ENCODE results near the gene NLRC5. TPM values are rescaled to one million over a fixed set of nuclear protein-coding genes. Genes with fewer than 3 reads are reported as not detected.
A peak's percentile ranks its signal among the peaks of the same experiment; 100 is the strongest.

NLRC5 gene
- total RNA-seq, 1 experiment from 2014 or later, result 2.4 TPM

DNA sequence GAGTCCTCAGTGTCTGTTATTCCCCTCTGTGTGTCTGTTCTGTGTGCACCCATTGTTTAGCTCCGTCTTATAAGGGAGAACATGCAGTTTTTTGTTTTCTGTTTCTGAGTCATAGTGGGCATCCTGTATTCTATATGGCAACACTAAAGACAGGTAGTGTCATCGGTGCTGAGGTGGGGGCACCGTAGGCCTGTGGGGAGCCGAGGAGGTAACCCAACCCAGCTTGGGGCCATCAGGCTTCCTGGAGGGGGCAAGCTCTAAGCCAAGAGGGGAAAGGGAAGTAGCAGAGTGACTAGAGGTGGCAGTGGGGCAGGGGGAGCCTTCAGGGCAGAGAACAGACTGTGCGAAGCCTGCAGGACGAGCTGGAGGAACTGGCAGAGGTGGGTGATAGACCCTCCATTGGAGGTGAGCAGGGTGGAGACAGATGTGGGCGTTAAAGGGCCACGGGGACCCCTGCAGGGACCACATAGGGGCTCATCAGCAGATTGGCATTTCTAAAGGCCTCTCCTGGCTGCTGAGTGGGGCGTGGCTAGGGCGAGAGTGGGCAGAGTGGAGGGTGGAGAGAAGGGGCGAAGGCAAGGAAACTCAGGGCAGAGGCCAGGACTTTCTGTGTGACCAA is 139.5 kb downstream of the NLRC5 start:
- TF ChIP-seq, protein P1, sequence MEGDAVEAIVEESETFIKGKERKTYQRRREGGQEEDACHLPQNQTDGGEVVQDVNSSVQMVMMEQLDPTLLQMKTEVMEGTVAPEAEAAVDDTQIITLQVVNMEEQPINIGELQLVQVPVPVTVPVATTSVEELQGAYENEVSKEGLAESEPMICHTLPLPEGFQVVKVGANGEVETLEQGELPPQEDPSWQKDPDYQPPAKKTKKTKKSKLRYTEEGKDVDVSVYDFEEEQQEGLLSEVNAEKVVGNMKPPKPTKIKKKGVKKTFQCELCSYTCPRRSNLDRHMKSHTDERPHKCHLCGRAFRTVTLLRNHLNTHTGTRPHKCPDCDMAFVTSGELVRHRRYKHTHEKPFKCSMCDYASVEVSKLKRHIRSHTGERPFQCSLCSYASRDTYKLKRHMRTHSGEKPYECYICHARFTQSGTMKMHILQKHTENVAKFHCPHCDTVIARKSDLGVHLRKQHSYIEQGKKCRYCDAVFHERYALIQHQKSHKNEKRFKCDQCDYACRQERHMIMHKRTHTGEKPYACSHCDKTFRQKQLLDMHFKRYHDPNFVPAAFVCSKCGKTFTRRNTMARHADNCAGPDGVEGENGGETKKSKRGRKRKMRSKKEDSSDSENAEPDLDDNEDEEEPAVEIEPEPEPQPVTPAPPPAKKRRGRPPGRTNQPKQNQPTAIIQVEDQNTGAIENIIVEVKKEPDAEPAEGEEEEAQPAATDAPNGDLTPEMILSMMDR (conservative IDR thresholded peaks at IDR 0.05), result no peak
- Histone ChIP-seq H2AFZ (ENCODE audit: low read length) (no peak overlapping the region), H3K9ac (ENCODE audit: extremely low read depth, insufficient read length, low read length) (no peak overlapping the region), H3K79me1 (ENCODE audit: insufficient read depth, low read depth, low read length, poor library complexity, severe bottlenecking) (no peaks in the 10 kb centered on the region), H3K18ac (ENCODE audit: insufficient read length, low read depth, low read length) (no peak overlapping the region), H4K91ac (ENCODE audit: insufficient read length, low read depth, low read length) (no peak overlapping the region), H3K4me2 (ENCODE audit: insufficient read depth, insufficient read length, low read length) (no peak overlapping the region), H3T11ph (ENCODE audit: low read length) (no peak overlapping the region), H3K56ac (ENCODE audit: insufficient read length, low read depth, low read length) (no peak overlapping the region), H3K27me3 (ENCODE audit: insufficient read depth, low read length) (no peaks in the 10 kb centered on the region), H3K14ac (ENCODE audit: insufficient read depth, low read length) (no peak overlapping the region; the same call in 1 of the 2 replicates), H4K5ac (ENCODE audit: insufficient read length, low read depth, low read length) (no peak overlapping the region), H4K20me1 (ENCODE audit: control insufficient read depth, insufficient read depth, insufficient read length) (no peaks in the 10 kb centered on the region), H2AK5ac (ENCODE audit: insufficient read length, low read length) (no peak overlapping the region), H3K4me1 (ENCODE audit: insufficient read depth, low read length) (no peaks in the 10 kb centered on the region), H3K23ac (ENCODE audit: insufficient read length, low read depth, low read length) (no peak overlapping the region), H2BK120ac (ENCODE audit: low read depth, low read length, poor library complexity, severe bottlenecking) (no peak overlapping the region), H2BK20ac (ENCODE audit: low read depth, low read length, poor library complexity, severe bottlenecking) (no peak overlapping the region), H3K27ac (ENCODE audit: insufficient read length, low read depth, low read length) (no peak overlapping the region), H2BK5ac (ENCODE audit: insufficient read length, low read length) (no peak overlapping the region), H3K23me2 (ENCODE audit: insufficient read length, low read depth, low read length, poor library complexity, severe bottlenecking) (no peaks in the 10 kb centered on the region), H2BK12ac (ENCODE audit: insufficient read length, low read depth, low read length) (no peak overlapping the region), H2BK15ac (ENCODE audit: low read depth, low read length) (no peak overlapping the region), H3K9me3 (ENCODE audit: control insufficient read depth, low read depth, low read length) (no peaks in the 10 kb centered on the region), H4K8ac (replicated peaks; ENCODE audit: insufficient read length, low read depth, low read length) (no peak overlapping the region), H3K79me2 (ENCODE audit: insufficient read depth, low read length) (no peaks in the 10 kb centered on the region), H3K4ac (ENCODE audit: low read depth, low read length) (no peak overlapping the region)
- H3K4me1 Mint-ChIP-seq, result peaks cover 7 to 14% of the 10 kb centered on the region in 2 experiments
- H3K27me3 Mint-ChIP-seq (ENCODE audit: low read depth), result no peaks in the 10 kb centered on the region
- no peak overlapping the region for H3K4me3 Mint-ChIP-seq
- peak overlapping the region in 2 of 3 experiments; percentile 54 to 93; a peak in 5 of 7 replicates for H3K27ac Mint-ChIP-seq
- no peaks in the 10 kb centered on the region for H3K9me3 Mint-ChIP-seq
- WGBS (ENCODE audit: extremely low coverage, insufficient read length, low lambda C conversion rate), result no CpG with 5 or more reads among the region's 11 CpGs
- no peak for DNase-seq
- H3K36me3 Mint-ChIP-seq (ENCODE audit: insufficient read depth in 1 of 3, low read depth in 3 of 3), result no peaks in the 10 kb centered on the region

All from H9 (cell line).